ENCODE data around the gene WWOX. TPM values are rescaled to one million over a fixed set of nuclear protein-coding genes. Genes with fewer than 3 reads are reported as not detected.

WWOX gene
- total and polyA plus RNA-seq, 3 donors from 2014 or later: 20.6 to 76.7 (median 64.1) TPM

GRCh38 chr16:79131321-79132075 is 1032.0 kb downstream of the WWOX start:
- no peak for TF ChIP-seq CTCF (IDR thresholded peaks at IDR 0.05)
- no peak for TF ChIP-seq POLR2A (IDR thresholded peaks at IDR 0.05)

DNA sequence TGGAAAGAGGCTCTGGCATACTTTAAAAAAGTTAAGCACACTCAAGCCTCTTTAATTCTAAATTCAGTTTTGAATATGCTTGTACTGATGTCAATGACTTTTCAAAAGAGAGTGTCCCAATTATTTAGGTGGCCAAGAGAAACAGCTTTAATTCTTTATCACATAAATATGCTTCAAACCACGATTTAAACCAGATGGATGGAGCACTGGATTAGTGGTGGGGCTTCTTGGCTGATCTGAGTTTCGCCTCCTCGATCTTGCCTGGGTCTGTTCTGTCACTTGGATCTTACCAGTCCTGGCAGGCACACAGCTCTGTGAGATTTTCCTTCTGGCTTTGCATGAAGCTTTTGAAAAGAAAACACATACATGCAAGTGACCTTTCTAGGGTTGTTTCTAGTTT is 1033.2 kb downstream of the WWOX start:
- no peak for DNase-seq
- H3K9me3 ChIP-seq: no peaks in the 10 kb centered on the region
- H3K4me1 ChIP-seq: no peaks in the 10 kb centered on the region
- H3K36me3 ChIP-seq (ENCODE audit: low read depth, missing control alignments): no peaks in the 10 kb centered on the region
- peak overlapping the region in 1 of 2 donors; percentile 14 for H3K27ac ChIP-seq
- intact Hi-C loops (cut with DNase I; ENCODE audit: low total_unique reads): no loop called here
- H3K4me3 ChIP-seq: no peak overlapping the region
- 46 to 54% methylated on average over 3 of the region's 3 CpGs for WGBS, 2 donors
- H3K27me3 ChIP-seq: no peaks in the 10 kb centered on the region
- TF ChIP-seq CTCF (IDR thresholded peaks at IDR 0.05) (no peak), POLR2A (IDR thresholded peaks at IDR 0.05) (no peak)

More at GRCh38 chr16:79131321-79132075, 1032.0 kb downstream of the WWOX start:
- no peak for DNase-seq
- intact Hi-C loops (cut with DNase I; ENCODE audit: low total_unique reads): no loop called here
- no peaks in the 10 kb centered on the region for H3K36me3 ChIP-seq (ENCODE audit: low read depth, missing control alignments)
- no peaks in the 10 kb centered on the region for H3K27me3 ChIP-seq
- no peaks in the 10 kb centered on the region for H3K4me1 ChIP-seq
- no peaks in the 10 kb centered on the region for H3K9me3 ChIP-seq
- WGBS, 2 donors: 93 to 94% methylated on average over 6 of the region's 6 CpGs
- H3K4me3 ChIP-seq: no peak overlapping the region
- H3K27ac ChIP-seq: no peak overlapping the region

GRCh38 chr16:79134300-79134699 is 1034.8 kb downstream of the WWOX start:
- DNase-seq: no peak
- no peaks in the 10 kb centered on the region for H3K36me3 ChIP-seq (ENCODE audit: low read depth, missing control alignments)
- WGBS, 2 donors: 61 to 69% methylated on average over 5 of the region's 5 CpGs
- H3K4me3 ChIP-seq: no peak overlapping the region
- no peak overlapping the region for H3K27ac ChIP-seq
- intact Hi-C loops (cut with DNase I; ENCODE audit: low total_unique reads): no loop called here
- H3K9me3 ChIP-seq: no peaks in the 10 kb centered on the region
- H3K4me1 ChIP-seq: no peaks in the 10 kb centered on the region
- no peaks in the 10 kb centered on the region for H3K27me3 ChIP-seq
- TF ChIP-seq POLR2A (IDR thresholded peaks at IDR 0.05): no peak
- TF ChIP-seq CTCF (IDR thresholded peaks at IDR 0.05): no peak

GRCh38 chr16:79136955-79137354 is 1037.5 kb downstream of the WWOX start:
- H3K4me3 ChIP-seq: no peak overlapping the region
- no peak for TF ChIP-seq CTCF (IDR thresholded peaks at IDR 0.05)
- TF ChIP-seq POLR2A (IDR thresholded peaks at IDR 0.05): no peak
- intact Hi-C loops (cut with DNase I; ENCODE audit: low total_unique reads): no loop called here
- H3K27me3 ChIP-seq: no peaks in the 10 kb centered on the region
- H3K4me1 ChIP-seq: no peaks in the 10 kb centered on the region
- no peak for DNase-seq
- H3K9me3 ChIP-seq: no peaks in the 10 kb centered on the region
- WGBS, 2 donors: 76 to 82% methylated on average over 7 of the region's 7 CpGs
- H3K27ac ChIP-seq: no peak overlapping the region
- no peaks in the 10 kb centered on the region for H3K36me3 ChIP-seq (ENCODE audit: low read depth, missing control alignments)

DNA sequence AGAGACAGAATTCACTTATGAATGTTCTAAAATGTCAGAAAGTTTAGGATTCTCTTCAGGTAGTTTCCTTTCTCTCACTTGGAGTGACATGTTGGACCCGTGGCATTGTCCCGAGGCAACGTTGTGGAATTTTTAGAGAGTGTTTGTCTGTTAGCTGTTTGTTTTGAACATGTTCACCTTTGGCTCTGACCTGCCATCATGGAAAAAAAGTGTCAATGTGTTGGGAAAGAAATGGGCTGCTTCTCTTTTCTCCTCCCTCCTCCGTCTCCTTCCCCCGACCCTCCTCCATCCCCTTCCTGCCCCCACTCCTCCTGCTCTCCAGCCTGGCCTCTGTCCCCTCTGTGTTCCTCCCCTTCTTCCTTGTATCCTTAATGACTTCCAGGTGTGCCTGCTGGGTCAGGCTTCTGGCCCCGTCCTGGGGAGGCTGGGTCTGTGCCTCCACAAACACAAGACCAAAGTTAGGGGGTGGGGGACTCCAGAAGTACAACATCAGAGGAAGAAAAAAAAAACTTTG is 1038.0 kb downstream of the WWOX start:
- Histone ChIP-seq H3K4me1 (no peaks in the 10 kb centered on the region), H3K27me3 (no peaks in the 10 kb centered on the region), H3K27ac (no peak overlapping the region), H3K9me3 (no peaks in the 10 kb centered on the region), H3K36me3 (ENCODE audit: low read depth, missing control alignments) (no peaks in the 10 kb centered on the region), H3K4me3 (no peak overlapping the region)
- WGBS, 2 donors: 42 to 44% methylated on average over 6 of the region's 6 CpGs
- DNase-seq: no peak
- intact Hi-C loops (cut with DNase I; ENCODE audit: low total_unique reads): no loop called here
- no peak for TF ChIP-seq POLR2A (IDR thresholded peaks at IDR 0.05)
- TF ChIP-seq CTCF (IDR thresholded peaks at IDR 0.05): no peak
